ENCODE data around the gene REV3L.

- TF ChIP-seq CTCF (conservative IDR thresholded peaks at IDR 0.05; ENCODE audit: low read depth, low read length) (no peak), EZH2 (IDR thresholded peaks at IDR 0.05; ENCODE audit: low read length, unreplicated experiment) (no peak)
These were observed 128.1 kb downstream of the REV3L start for GRCh38 chr6:111354758-111355555.

Data from PC-3 (cell line).